Stimulated activated CD8-positive, alpha-beta memory T cell treated with anti-CD3 and anti-CD28 coated beads, Interleukin-4, amount 100 ng/mL, for 48 hours (primary cell): Measurements from ENCODE around the gene SLC22A3.
"Not testable (repeated sequence)": the region's sequence is repeated elsewhere in the genome, so short reads cannot be mapped to it uniquely, and the experiment has no call there.

ENCODE experiments used
- DNase-seq: peaks from one replicate; pipeline ENCODE4 v3.0.0-alpha.2; 2020

Gene SLC22A3

GRCh38 chr6:160374836-160375560 is 26.8 kb downstream of the SLC22A3 start:
- no peak for DNase-seq

- no peak for DNase-seq
These were observed 27.4 kb downstream of the SLC22A3 start for GRCh38 chr6:160375561-160375949.

GRCh38 chr6:160376445-160376844 is 28.3 kb downstream of the SLC22A3 start:
- DNase-seq = no peak

GRCh38 chr6:160378218-160378617 is 30.0 kb downstream of the SLC22A3 start:
- DNase-seq = no peak

- no peak for DNase-seq
These were observed 30.7 kb downstream of the SLC22A3 start for GRCh38 chr6:160378882-160379281.

GRCh38 chr6:160379466-160379865 is 31.3 kb downstream of the SLC22A3 start:
- no peak for DNase-seq

- DNase-seq = no peak
These were observed 34.8 kb downstream of the SLC22A3 start for GRCh38 chr6:160382946-160383345.

- DNase-seq = no peak
These were observed 38.8 kb downstream of the SLC22A3 start for GRCh38 chr6:160386869-160387530.

- no peak for DNase-seq
These were observed 39.9 kb downstream of the SLC22A3 start for GRCh38 chr6:160387916-160388643.

- no peak for DNase-seq
These were observed 40.7 kb downstream of the SLC22A3 start for GRCh38 chr6:160388922-160389321.

- DNase-seq = no peak
These were observed 43.4 kb downstream of the SLC22A3 start for GRCh38 chr6:160391419-160392116.

GRCh38 chr6:160393442-160393841 is 45.3 kb downstream of the SLC22A3 start:
- not testable (repeated sequence) for DNase-seq

GRCh38 chr6:160393891-160394653 is 45.9 kb downstream of the SLC22A3 start:
- no peak for DNase-seq

- no peak for DNase-seq
These were observed 46.5 kb downstream of the SLC22A3 start for GRCh38 chr6:160394654-160395035.

GRCh38 chr6:160395187-160395586 is 47.0 kb downstream of the SLC22A3 start:
- no peak for DNase-seq

GRCh38 chr6:160396292-160396691 is 48.1 kb downstream of the SLC22A3 start:
- no peak for DNase-seq

- DNase-seq = no peak
These were observed 50.6 kb downstream of the SLC22A3 start for GRCh38 chr6:160398674-160399271.

- DNase-seq = no peak
These were observed 52.3 kb downstream of the SLC22A3 start for GRCh38 chr6:160400446-160400845.

- no peak for DNase-seq
These were observed 60.4 kb downstream of the SLC22A3 start for GRCh38 chr6:160408528-160408927.

GRCh38 chr6:160412993-160413392 is 64.8 kb downstream of the SLC22A3 start:
- no peak for DNase-seq

- no peak for DNase-seq
These were observed 69.0 kb downstream of the SLC22A3 start for GRCh38 chr6:160417146-160417545.

- no peak for DNase-seq
These were observed 69.4 kb downstream of the SLC22A3 start for GRCh38 chr6:160417550-160417949.
